Activated CD8-positive, alpha-beta memory T cell treated with anti-CD3 and anti-CD28 coated beads, Interleukin-2, amount 50 U/mL, for 24 hours (primary cell): ENCODE measurements around the gene DOC2A.

Experiments
- DNase-seq: peaks from one replicate; pipeline ENCODE4 v3.0.0-alpha.2; 2020; ENCODE audit errors: extremely low read depth

The DOC2A gene

DNA sequence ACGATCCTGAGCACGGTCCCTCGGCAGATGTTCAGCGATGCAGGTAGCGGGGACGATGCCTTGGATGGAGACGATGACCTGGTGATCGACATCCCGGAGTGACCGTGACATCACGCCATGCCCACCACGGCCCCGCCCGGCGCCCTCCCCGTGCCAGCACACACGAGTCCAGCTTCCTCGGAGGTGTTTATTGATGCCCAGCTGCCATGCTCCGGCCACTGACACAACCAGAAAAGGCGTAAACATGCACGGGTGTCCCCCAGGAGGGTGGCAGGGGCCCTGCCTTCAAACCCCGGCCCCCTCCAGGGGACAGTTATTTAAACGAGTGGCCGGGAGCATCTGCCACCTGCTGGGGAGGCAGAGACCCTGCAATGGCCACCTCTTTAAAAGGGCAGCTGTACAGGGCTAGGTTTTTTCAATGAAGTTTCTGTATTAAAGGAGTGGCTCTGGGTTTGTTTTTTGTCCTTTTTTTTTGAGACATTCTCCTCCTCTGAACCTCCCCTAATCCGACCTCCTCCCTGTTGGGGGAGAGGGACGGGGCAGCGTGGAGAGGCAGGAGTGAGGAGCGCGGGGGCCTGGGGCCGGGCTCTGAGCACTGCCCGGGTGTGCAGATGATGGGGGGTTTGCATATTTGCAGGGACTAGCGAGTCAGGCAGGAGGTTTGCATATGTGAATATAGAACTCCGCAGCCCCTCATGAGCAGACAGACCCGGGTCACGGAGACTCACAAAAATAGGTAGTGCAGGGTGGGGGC lies 5.3 kb downstream of the DOC2A start:
- no peak for DNase-seq

DNA sequence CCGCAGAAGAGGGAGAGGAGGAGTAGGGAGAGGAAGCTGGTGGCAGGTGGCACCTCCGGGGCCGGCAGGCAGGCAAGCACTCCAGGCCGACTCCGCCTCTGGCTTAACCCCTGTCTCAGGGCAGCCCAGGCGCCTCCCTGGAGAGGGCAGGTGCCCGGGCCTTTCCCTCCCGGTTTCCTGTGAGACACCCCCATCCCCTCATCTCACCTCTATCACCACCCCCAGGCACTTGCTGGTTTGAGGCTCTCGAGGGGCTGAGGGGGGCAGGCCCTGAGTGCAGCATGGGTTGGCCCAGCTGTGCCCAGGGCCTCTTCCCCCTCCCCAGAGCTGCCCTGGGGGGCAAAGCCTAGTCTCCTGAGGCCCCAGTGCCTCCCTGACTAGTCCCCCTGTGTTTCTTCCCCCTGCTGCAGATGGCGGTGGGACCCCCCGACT lies 6.0 kb downstream of the DOC2A start:
- no peak for DNase-seq

DNA sequence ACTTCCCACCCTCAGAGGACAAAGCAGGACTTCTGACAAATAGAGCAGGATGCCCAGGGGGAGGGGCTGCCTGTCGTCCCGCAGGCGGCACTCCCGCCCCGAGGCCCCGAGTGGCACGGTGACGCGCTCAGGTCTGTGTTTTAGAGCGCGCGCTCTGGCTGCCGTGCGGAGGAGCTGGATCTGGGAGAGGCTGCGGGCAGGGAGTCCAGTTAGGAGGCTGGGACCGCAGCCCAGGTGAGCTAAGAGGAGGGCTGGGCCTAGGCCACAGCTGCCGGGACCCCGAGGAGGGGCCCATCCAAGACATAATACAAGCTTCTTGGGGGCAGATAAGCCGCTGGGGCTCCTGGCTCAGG lies 6.4 kb downstream of the DOC2A start:
- no peak for DNase-seq

DNA sequence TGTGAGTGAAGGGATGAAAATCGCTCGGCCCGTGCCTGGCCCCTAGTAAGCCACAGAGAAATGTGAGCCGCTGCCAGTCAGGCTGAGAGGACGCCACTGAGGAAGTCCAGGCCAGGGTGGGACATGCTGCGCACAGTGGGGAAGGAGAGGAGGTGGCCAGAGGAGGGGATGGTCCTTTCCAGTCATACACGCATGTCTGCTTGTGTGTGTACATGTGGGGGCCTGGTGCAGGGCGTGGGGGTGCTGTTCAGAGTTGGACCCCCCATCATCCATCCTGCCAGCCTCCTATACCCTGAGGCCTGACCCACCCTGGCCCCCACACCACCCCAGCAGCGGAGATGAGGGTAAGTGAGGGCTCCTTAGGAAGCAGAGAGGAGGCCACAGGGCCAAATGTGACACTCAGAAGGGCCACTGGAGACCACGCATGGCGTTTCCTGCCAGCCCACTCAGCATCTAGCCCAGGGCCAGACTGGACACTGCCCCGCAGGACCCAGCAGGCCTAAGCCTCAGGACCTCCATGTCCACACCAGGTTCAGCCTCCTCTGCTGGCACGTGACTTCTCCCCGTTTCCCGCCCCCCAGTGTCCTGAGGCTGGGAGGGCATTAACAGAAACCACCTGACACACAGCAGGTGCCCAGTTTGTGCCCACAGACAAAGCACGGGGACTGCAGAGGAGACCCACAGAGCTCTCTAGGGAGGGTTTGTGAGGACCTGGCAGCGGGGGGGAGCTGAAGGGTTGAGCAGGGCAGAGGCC lies 7.0 kb downstream of the DOC2A start:
- no peak for DNase-seq

DNA sequence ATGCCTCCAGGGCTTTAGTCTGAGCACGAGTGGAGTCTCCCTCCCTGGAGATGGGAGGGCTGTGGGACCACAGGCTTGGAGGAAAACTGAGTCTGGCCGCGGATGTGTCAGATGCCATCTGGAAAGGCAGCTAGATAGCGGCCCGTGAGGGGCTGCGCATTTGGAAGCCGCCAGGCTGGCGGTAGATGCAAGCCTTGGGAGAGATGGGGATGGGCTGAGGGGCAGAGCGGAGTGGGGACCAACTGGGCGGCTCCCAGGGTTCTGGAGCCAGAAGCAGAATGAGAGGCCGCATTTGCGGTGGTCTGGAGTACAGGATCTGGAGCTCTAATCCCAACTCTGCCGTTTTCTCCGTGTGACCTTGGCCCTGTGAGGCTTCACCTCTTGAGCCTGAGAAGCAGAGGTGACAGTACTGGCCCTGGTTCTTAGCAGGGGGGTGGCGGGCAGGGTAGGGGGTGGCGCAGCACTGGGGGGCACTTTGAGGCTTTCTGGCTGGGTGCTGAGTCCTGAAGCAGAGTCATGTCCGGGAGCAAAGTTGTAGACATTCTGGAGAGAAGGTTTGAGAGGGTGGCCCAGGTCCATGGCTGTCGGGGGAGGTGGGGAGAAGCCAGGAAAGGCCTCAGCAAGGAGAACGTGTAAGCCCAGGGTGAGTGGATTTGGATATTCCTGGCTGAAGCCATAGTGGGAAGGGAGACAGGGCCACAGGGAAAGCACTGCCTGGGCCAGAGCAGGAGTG lies 8.0 kb downstream of the DOC2A start:
- no peak for DNase-seq

DNA sequence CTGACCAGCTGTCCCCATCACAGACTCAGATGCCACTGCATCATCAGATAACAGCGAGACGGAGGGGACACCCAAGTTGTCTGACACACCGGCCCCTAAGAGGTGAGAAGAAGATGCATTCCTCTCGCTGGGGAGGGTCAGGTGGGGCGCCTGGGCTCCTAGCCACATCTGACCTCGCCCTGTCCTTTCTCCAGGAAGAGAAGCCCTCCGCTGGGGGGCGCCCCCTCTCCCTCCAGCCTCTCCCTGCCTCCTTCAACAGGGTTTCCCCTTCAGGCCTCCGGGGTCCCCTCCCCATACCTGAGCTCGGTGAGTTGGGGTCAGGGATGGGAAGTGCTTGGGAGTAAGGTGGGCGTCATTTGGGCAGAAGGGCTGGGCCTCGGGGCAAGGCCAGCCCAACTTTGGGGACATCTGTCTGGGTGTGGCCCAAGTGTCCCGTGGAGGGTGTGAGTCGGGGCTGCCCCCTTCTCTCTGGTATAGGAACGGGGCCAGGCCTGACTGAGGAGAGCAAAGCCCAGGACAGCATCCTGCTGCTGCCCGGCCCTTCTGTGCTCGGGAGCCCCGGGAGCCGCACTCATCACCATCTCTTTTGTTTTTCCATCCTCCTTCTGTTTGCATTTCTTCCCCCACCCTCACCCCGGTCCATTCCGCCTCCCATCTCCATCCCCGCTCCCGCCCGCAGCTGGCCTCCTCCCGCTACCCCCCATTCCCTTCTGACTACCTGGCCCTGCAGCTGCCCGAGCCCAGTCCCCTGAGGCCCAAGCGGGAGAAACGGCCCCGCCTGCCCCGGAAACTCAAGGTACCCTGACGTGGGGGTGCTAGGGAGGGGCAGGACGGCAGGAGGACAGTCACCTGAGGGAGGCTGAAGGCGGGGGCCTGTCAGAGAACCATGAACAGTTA lies 9.8 kb downstream of the DOC2A start:
- DNase-seq, result no peak

DNA sequence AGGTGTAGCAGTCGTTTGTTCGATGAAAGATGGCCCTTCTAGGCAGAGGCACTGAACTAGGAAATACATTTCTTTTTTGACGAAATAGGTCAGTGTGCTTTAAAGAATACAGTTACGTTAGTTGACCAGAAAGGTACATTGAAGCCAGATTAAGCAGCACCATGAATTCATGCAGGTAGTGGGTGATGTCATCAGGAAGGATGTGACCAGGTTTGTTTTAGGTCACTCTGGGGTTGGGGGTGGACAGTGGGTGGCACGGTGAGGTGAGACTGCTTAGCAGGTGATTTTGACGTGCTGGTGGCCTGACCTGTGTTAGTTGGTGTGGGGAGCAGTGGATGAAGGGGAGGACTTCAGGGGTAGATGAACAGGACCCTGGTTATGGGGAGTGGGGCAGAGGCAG lies 11.2 kb downstream of the DOC2A start:
- no peak for DNase-seq

DNA sequence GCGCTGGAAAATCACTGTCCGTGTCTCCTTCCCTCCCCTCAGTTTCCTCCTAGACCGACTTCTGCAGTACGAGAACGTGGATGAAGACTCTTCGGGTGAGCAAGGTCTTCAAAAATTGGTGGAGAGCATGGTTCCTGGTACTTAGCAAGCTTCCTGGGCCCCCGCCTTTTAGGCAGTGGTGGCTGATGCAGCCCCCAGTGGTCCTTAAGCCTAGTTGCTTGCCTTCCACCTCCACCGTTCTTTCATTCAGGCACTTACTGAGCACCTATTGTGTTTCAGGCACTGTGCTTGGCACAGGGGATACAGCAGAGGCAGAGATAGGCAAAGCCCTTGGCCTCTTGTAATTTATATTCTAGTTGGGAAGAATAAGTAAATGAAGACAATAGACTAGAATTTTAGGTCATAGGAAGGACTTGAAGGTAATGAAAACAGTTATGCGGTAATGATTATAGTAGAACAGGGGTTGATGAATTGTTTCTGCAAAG lies 14.0 kb downstream of the DOC2A start:
- DNase-seq, result no peak

DNA sequence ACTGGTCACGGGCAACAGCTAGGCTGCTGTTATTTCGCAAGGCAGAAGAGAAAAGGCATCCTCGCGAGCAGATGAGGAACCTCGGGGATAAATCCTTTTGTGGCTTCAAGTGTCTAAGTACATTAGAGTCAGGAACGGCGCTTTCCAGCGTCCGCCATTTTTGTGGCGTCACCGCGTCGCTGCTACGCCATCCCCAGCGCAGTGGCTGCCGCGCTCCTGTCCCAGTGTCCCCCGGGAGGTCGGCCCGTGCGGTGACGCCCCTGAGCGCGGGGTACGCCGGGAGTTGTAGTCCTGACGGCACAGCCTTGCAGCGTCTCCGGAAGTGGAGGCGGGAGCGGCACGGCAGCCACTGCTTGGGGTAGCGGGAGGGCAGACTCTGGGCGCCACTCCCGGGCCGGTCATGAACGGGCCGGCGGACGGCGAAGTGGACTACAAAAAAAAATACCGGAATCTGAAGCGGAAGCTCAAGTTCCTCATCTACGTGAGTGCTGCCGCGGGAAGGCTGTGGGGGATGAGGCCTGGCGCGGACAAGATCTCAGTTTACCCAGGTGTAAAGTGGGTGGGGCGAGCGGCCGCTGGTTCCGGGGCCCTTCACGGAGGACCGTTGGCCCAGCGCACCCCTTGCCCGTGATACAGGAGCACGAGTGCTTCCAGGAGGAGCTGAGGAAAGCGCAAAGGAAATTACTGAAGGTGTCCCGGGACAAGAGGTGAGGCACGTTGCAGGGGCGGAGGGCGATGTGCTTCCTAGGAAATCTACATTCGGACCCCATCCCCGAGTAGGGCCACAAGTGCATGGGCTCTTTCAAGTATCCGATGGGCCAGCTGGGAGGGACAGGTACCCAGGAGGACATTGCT lies 14.7 kb downstream of the DOC2A start, which contains the start of gene INO80E:
INO80E (plus strand) TSS at position 331 of the 855 bp plus-strand sequence; CDS start at position 401, 70 bp downstream.
- DNase-seq, result peak; percentile 98

DNA sequence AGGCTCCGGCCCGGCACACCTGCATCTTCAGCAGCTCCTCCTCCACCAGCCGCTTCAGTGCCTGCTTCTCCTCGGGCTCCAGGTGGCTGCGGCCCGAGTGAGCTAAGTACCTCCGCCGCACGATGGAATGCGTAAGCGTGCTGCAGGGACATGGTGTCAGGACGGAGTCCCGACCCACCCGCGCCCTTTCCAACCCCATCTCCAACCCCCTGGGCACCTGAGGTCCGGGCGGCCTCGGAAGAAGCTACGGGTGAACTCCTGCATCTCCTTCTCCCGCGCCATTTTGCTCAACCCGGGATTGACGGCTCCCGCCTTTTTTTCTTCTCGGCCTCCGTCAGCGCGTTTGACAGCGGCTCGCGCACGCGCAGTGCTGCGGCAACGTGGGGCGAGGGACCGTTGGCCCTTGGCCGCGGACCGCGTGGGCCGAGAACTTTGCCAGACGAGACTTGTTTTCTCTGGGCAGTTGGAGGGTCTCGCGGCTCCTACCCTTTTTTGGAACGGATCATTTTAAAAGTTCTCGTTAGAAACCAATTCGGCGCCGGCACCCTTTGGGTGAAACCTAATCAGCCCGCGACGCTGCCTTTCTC lies 15.4 kb downstream of the DOC2A start, which contains the start of gene HIRIP3:
HIRIP3 (minus strand) TSS at position 294 of the 587 bp plus-strand sequence; CDS start at position 282, 12 bp downstream.
- DNase-seq, result peak; percentile 74

DNA sequence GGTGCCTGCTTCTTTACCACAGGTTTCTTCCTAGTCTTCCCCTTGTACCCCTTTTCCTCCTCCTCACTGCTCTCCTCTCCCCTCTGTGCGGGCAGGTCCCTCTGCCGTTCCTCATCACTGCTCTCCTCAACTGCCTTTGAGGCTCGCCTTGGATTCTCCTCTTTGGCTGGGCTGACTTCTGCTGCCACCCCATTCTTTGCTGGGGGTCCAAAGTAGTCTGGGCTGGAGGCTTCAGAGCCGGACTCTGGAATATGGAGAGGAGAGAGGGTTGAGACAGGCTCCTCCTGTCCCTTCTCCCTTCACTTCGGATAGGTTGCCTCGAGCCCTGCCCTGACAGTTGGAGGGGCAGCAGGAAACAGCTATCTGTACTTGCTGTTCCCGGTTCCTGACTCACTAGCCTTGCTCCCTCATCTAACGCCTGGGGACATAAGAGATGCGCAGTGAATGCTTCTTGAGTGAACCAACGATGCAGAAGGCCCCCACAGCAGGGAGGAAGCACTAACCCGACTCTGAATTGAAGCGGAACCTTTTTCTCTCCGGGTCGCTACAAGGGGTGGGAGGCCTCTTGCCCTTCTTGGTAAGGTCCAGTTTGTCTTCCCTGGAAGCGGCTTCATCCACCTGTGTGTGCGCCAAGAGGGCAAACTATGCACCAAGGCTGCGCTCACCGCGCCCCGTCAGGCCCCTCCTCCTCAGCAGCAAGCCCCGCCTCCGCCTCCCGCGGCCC lies 16.1 kb downstream of the DOC2A start:
- DNase-seq, result peak; percentile 17

DNA sequence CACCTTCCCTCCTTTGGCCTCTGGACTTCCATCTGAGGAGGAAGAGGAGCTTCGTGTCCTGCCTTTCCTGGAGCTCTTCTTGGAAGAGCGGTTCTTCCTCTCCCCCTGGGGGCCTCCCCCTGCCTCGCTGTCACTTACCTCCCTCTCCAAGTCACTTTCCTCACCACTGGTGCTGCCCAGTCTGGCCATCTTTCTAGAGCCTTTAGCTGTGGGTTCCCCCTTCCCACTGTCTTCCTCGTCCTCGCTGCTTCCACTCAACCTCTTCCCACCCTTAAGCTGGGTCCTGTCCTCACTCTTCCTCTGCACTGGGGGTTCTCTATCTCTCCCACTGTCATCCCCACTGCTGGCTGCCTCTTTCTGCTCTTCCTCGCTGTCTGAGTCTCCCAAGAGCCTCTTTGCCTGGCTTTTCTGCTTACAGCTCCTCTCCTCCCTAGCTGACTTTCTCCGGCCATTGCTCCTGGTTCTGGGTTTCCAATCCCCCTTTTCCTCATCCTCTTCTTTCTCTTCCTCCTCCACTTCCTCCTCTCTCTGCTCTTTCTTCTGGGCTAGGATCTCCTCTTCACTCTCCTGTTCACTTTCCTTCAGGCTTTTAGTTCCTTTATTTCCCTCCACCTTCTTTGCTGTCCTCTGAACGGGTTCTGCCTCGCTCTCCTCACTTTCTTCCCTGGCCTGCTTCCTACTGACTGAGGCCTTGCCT lies 16.8 kb downstream of the DOC2A start:
- no peak for DNase-seq

DNA sequence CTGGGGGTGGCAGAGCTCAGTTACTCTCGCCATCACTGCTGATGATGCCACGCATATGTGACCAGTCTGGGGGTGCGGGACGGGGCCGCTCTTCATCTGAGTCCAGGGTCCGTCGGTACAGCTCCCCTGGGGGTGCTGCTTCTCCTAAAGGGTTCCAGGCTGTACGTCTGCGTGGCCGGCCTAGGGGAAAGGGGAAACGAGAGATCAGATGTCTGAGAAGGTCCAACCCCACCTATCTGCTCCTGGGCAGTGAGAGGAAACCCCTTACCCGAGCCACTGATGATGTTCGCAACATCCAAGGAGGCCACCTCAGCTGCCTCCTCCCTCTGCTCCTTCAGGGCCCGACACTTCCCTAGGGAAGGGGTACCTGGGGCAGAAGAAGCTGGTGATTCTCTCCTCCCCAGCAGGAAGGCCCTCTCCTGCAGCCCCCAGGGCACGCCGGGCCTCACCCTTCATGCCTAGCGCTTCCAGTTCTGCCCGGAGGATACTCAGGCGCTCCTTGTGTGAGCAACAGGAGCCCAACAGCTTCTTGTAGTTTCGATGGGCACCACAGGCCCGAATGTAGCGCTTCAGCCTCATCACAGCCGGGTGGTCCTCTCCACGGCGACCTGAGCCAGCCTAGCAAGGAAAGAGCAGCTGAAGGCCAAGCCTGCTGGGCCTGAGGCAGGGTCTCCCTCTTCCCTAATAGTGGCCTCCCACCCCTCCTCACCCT lies 17.5 kb downstream of the DOC2A start:
- no peak for DNase-seq

DNA sequence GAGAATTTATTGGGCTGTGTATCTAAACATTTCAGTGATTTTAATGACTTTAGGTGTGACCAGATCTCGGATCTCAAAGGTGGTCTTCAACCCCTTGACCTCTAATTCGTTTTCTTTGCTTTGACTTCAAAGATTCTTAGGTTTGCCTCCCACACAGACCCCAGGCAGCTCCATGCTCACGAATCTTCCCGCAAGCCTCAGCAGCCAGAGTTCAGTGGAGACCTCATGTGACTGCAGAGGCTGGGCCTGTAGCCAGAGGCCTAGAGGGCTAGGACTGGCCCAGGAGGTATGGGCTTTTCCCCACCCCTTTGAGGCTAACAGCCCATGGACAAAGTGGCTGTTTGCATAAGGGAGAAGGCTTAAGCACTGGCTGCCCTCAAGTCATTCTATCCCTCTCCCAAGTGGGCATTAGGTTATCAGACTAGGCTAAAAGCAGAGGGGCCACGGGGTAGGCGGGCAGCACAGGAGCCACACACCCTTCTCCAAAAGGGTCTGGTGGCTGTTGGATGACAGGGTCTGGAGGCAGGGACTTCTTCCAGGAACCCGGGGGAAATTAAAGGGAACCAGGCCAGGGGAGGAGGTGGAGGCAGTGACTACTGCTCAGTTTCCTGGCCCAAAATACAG lies 18.4 kb downstream of the DOC2A start:
- DNase-seq, result no peak

DNA sequence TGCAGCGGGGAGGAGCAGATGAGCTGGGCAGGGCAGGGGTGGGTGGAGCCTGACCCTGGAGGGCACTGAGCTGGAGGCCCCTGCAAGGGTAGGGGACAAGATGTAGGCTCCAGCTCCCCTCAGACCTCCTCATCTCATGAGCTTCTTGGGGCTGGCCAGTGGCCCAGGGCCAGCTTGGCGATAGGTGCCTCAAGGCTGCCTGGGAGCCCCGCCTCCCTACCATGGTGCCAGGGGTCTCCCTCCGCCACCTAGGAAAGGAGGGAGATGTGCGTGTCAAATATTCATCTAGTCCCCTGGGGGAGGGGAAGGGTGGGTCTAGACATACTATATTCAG lies 19.3 kb downstream of the DOC2A start:
- no peak for DNase-seq

DNA sequence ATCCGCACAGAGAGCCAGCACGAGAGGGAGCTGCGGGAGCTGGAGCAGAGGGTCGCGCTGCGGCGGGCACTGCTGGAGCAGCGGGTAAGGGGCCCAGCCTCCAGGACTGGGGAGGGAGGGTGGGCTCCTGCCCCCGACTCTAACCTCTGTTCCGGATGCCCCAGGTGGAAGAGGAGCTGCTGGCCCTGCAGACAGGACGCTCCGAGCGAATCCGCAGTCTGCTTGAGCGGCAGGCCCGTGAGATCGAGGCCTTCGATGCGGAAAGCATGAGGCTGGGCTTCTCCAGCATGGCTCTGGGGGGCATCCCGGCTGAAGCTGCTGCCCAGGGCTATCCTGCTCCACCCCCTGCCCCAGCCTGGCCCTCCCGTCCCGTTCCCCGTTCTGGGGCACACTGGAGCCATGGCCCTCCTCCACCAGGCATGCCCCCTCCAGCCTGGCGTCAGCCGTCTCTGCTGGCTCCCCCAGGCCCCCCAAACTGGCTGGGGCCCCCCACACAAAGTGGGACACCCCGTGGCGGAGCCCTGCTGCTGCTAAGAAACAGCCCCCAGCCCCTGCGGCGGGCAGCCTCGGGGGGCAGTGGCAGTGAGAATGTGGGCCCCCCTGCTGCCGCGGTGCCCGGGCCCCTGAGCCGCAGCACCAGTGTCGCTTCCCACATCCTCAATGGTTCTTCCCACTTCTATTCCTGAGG lies 19.8 kb downstream of the DOC2A start:
- DNase-seq, result no peak

DNA sequence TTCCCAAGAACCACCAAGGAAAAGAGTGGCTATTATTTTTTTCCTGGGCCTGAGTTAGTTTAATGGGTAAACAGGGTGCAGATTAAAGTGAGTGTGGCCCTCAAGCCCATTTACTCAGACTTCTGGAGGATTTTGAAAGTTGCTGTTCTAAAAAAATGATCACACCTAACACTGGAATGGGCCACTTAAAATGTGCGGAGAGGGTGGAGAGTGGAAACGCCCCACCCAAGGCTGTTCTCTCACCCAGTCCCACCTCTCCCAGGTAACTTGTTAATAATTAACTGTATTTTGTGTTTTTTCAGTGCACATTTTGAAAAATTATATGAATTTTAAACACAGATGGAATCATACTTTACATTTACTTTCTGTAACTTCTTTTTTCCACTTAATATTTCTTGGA lies 20.8 kb downstream of the DOC2A start:
- DNase-seq, result no peak
